ENCODE measurements around the gene SPTBN1. TPM values are rescaled to one million over a fixed set of nuclear protein-coding genes. Genes with fewer than 3 reads are reported as not detected.

The SPTBN1 gene
- total RNA-seq, 1 experiment from 2014 or later = 204 TPM

- ATAC-seq (no peak), DNase-seq (ENCODE audit: low spot score) (no peak)
- no peak overlapping the region for H3K4me3 Mint-ChIP-seq
- no peaks in the 10 kb centered on the region for H3K36me3 Mint-ChIP-seq
- ChIA-PET POLR2A (no interaction called here), CTCF (interaction anchor here (2.0 kb wide), 1 partner anchor 20 kb away, joined by 9 read pairs; no protein-coding TSS in a partner anchor)
- H3K27ac Mint-ChIP-seq = no peak overlapping the region
- no peaks in the 10 kb centered on the region for H3K27me3 Mint-ChIP-seq (ENCODE audit: low read depth)
- peaks cover 6% of the 10 kb centered on the region; the same call in 1 of the 2 replicates for H3K9me3 Mint-ChIP-seq
- 0 out of 2 replicates have a peak, but pooled peaks have one; percentile 67 for TF ChIP-seq ZNF512 (CRISPR knock-in tag; IDR thresholded peaks at IDR 0.05; ENCODE audit: borderline replicate concordance)
- TF ChIP-seq SMAD4 (CRISPR knock-in tag; IDR thresholded peaks at IDR 0.05) = no peak
- no peak for TF ChIP-seq AFF4 (CRISPR knock-in tag; IDR thresholded peaks at IDR 0.05; ENCODE audit: borderline replicate concordance)
- no peaks in the 10 kb centered on the region for H3K4me1 Mint-ChIP-seq
Observed at GRCh38 chr2:54685263-54685775, 229.2 kb downstream of the SPTBN1 start.

DNA sequence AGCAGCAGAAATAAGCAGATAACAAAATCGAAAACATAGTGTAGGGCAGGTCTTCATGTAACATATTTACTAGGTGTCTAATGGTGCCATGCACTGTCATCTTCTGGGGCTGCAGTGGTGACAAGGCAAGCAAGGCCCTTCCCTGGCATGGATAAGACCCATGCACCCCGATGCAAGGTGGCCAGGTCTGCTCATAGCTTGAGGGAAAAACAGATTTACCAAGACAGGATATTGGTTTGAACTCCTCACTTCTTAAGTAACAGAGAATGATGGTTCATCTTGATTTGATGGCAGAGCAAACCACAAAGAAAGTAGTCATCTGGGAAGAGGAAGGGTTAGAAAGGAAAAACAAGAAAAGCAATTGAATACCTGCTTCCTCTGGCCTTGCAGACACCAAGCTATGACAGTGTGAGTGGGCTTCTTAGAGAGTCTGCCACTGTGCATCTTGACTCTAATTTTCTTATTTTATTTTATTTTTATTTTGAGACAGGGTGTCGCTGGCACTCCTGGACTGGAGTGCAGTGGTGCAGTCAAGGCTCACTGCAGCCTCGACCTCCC is 231.5 kb downstream of the SPTBN1 start:
- H3K4me1 Mint-ChIP-seq = no peaks in the 10 kb centered on the region
- H3K36me3 Mint-ChIP-seq = no peaks in the 10 kb centered on the region
- H3K27ac Mint-ChIP-seq = no peak overlapping the region
- ATAC-seq (no peak), DNase-seq (ENCODE audit: low spot score) (no peak)
- no peak overlapping the region for H3K4me3 Mint-ChIP-seq
- TF ChIP-seq ZNF281 (CRISPR knock-in tag; IDR thresholded peaks at IDR 0.05) = no peak
- TF ChIP-seq ZNF138 (CRISPR knock-in tag; conservative IDR thresholded peaks at IDR 0.05) = no peak
- no peak for TF ChIP-seq SOX15 (CRISPR knock-in tag; IDR thresholded peaks at IDR 0.05)
- H3K27me3 Mint-ChIP-seq (ENCODE audit: low read depth) = no peaks in the 10 kb centered on the region
- H3K9me3 Mint-ChIP-seq = no peaks in the 10 kb centered on the region
- ChIA-PET CTCF (interaction anchor here (1.0 kb wide), 1 partner anchor 17 kb away, joined by 3 read pairs; no protein-coding TSS in a partner anchor), POLR2A (no interaction called here)

DNA sequence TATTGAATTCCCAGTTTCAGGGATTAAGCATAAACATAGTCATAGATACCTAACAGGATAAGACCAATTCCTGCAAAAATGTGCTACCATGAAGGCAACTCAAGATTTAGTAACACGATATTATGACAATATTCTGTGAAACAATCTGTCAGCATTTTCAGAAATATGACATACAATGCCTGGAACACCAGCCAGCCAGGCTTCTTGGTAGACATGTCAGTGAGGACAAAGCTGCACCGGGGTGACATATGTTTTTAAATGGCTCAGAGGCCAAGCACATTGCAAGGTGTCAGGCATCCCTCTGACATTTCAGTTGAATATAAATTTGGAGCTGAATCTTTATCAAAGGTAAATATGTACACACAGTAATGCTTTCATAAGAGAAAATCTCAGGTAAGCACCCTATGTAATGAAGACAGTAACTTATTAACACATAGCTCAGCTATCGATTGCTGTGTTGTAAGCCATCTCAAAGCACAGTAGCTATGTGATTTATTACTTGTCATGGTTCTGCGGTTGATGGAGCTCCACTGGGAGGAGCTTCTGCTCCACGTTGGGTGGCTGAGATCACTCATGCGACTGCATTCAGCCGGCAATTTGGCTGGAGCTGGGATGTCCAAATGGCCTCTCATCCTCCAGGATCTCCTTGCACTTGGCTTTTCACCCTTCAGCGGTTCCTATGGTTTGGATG is 235.5 kb downstream of the SPTBN1 start:
- ATAC-seq (no peak), DNase-seq (ENCODE audit: low spot score) (no peak)
- H3K36me3 Mint-ChIP-seq = no peaks in the 10 kb centered on the region
- H3K4me1 Mint-ChIP-seq = no peaks in the 10 kb centered on the region
- H3K27ac Mint-ChIP-seq = no peak overlapping the region
- H3K27me3 Mint-ChIP-seq (ENCODE audit: low read depth) = no peaks in the 10 kb centered on the region
- H3K9me3 Mint-ChIP-seq = 0 out of 2 replicates have a peak, but pooled peaks cover 3% of the 10 kb centered on the region
- ChIA-PET POLR2A (no interaction called here), CTCF (interaction anchor here (1.1 to 2.0 kb wide), 5 partner anchors 13 to 585 kb away, joined by 4 to 12 read pairs (median 7); no protein-coding TSS in a partner anchor)
- no peak overlapping the region for H3K4me3 Mint-ChIP-seq
- TF ChIP-seq, protein P1, sequence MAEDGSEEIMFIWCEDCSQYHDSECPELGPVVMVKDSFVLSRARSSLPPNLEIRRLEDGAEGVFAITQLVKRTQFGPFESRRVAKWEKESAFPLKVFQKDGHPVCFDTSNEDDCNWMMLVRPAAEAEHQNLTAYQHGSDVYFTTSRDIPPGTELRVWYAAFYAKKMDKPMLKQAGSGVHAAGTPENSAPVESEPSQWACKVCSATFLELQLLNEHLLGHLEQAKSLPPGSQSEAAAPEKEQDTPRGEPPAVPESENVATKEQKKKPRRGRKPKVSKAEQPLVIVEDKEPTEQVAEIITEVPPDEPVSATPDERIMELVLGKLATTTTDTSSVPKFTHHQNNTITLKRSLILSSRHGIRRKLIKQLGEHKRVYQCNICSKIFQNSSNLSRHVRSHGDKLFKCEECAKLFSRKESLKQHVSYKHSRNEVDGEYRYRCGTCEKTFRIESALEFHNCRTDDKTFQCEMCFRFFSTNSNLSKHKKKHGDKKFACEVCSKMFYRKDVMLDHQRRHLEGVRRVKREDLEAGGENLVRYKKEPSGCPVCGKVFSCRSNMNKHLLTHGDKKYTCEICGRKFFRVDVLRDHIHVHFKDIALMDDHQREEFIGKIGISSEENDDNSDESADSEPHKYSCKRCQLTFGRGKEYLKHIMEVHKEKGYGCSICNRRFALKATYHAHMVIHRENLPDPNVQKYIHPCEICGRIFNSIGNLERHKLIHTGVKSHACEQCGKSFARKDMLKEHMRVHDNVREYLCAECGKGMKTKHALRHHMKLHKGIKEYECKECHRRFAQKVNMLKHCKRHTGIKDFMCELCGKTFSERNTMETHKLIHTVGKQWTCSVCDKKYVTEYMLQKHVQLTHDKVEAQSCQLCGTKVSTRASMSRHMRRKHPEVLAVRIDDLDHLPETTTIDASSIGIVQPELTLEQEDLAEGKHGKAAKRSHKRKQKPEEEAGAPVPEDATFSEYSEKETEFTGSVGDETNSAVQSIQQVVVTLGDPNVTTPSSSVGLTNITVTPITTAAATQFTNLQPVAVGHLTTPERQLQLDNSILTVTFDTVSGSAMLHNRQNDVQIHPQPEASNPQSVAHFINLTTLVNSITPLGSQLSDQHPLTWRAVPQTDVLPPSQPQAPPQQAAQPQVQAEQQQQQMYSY (CRISPR knock-in tag; IDR thresholded peaks at IDR 0.05) = no peak
- no peak for TF ChIP-seq SP1 (CRISPR knock-in tag; conservative IDR thresholded peaks at IDR 0.05)
- no peak for TF ChIP-seq ATF1 (CRISPR knock-in tag; IDR thresholded peaks at IDR 0.05)
- TF ChIP-seq, protein P2, sequence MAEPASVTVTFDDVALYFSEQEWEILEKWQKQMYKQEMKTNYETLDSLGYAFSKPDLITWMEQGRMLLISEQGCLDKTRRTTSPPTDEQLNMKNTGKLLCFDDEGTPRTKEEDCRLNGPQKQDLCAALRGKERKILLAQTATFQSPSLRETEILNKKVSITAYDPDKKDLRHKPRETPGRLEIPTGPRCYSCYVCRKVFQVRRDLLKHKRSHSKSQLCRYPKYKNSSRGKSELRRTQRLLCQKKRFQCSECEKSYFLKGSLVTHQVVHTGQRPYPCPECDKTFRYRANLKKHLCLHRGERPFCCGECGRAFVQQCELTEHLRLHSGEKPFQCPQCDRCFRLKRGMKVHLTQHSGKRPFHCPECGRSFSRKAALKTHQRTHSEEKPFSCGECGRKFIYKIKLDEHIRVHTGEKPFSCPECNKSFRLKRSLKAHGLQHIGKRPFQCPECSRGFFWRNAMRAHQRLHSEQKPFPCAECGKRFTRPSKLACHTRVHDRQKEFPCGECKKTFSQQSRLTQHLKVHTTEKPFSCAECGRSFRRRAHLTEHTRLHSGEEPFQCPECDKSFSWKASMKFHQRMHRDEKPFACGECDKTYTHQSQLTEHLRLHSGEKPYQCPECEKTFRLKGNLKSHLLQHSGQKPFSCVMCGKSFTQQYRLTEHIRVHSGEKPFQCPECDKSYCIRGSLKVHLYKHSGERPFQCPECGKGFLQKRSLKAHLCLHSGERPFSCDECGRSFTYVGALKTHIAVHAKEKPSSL (CRISPR knock-in tag; conservative IDR thresholded peaks at IDR 0.05) = no peak
- TF ChIP-seq SMAD4 (CRISPR knock-in tag; IDR thresholded peaks at IDR 0.05) = no peak
- no peak for TF ChIP-seq ZMAT4 (CRISPR knock-in tag; IDR thresholded peaks at IDR 0.05)
- no peak for TF ChIP-seq ZNF512 (CRISPR knock-in tag; IDR thresholded peaks at IDR 0.05; ENCODE audit: borderline replicate concordance)

Data from WTC11 (cell line).